NCI-H526 treated with DMSO at 0.1 percent for 48 hours (cell line): ENCODE data around the gene BORCS5.
"Not testable (repeated sequence)": the region's sequence is repeated elsewhere in the genome, so short reads cannot be mapped to it uniquely, and the experiment has no call there.

Experiments used
- DNase-seq: peaks from one replicate; lab custom pipeline; 2025; lab: John Stamatoyannopoulos, UW

Gene BORCS5

DNA sequence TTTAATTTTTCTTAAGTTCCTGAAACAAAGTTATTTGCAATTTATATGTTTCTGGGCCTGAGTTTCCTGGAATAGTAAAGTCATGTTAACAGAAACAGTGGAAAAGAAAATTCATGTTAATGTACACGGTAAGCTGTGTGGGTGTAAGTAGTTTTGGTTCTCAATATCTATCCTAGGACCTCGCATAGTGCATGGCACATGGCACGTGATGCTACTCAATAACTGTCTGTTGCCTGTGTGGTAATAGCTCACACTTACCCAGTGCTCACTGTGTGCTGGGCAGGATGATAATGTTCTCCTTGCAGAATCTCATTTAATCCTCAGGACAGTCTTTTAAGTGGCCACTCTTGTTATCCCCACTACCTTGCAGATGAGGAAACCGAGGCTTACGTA, 105.0 kb downstream of the BORCS5 start:
- DNase-seq = no peak

DNA sequence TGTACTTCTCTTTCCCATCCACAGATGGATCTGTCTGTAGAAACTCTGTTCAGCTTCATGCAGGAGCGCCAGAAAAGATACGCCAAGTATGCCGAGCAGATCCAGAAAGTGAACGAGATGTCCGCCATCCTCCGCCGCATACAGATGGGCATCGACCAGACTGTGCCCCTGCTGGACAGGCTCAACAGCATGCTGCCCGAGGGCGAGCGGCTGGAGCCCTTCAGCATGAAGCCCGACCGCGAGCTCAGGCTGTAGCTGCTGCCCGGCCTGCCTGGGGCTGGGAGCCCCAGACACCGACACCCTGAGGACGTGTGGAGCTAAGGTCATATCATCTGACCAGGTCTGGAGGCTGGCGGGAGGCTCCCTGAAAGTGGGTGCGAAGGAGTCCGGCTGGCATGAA, 108.6 kb downstream of the BORCS5 start:
- no peak for DNase-seq

DNA sequence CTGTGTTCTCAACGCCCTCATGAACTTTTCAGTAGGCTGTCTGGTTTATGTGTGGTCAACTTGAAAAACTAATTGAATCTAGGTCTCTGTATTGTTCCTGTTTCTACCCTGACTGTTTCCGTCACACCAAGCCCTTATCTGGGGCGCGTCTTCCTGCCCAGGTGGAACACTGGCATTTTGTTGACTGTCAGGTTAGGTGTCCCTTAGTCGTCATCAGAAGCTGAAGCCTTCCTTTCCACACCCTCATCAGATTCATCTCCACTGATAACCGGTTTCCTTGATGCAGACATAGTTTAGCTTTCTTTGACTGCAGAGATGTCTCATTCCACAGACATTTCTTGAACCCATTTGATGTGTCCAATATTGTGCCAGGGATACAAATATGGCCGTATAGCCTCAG, 109.3 kb downstream of the BORCS5 start:
- no peak for DNase-seq

DNA sequence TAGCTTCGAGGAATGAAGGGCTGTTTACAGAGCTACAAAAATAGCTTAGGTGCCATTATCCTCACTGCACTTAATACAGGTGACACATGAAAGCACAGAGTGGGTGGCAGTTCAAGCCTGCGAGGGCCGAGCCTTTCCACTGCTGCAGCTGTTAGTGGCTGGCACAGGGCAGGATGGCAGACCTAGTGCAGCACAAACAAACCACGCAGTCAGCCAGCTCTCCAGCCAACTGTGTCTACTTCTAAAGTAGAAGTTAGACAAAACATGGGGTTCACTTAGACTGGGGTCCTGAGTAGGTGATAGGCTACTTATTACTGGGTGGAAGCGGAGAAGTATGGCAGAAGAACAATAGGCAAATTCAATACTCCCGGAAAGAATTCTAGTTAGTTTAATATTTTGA, 110.4 kb downstream of the BORCS5 start:
- DNase-seq = no peak

DNA sequence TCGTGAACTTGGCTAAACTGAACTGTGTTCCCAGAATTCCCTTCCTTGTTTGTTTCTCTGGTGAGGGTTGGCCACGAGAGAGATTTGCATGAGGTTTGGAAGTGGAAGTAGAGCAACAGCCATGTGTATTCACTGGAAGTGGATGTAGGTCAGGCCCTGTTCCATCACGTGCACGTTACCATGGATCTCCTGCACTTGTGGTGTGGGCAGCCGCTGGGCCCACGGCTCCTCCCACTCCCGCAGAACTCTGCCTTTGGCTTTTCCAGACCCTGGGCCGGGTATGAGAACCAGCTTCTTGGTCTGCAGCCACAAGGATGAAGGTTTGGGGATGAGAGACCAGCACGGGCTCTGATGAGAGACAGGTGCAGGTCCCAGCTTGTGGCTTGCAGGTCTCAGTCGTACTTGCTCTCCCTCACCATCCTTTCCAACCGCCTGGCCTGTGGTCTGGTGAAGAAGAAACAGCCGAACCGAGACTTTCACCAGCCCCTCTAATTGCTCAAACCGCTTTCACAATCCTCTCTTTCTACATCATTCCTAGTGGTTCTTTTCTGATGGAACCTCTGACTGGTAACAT, 110.9 kb downstream of the BORCS5 start:
- DNase-seq = peak; percentile 89

DNA sequence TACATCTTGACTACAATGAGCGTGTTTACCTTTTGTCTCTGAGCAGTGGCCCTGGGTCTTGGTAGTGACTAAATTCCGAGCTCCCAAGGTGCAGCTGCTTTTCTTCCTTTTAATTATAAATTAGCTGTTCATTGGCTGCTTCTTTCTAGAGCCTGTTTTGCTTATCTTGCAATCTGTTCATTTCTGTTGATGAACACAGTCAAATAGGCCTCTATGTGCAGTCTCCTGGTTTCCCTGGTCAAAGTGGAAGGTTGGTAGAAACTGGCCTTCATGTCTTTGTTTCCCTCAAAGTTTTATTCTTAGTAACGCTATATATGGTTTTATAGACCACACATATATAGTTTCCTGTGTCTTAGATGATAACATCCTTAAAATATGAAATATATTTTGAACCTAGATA, 111.7 kb downstream of the BORCS5 start:
- peak; percentile 36 for DNase-seq

DNA sequence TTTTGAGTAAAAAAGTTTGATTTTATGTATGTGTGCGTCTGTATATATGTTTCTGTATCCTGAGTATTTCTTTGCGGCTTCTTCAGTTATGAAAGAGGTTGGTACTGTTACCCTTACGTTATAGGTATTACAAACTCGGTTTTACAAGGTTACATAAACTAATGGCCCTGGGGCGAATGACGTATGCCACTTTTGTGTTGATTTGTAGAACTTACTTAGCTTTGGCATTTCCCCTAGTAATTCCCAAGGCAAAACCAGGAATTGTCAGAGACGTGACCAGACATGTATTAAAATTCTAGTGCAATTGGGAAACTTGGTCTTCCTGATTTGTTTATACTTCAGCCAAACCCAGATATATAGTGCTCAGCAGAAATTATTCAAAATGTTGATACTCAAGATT, 112.5 kb downstream of the BORCS5 start:
- no peak for DNase-seq

DNA sequence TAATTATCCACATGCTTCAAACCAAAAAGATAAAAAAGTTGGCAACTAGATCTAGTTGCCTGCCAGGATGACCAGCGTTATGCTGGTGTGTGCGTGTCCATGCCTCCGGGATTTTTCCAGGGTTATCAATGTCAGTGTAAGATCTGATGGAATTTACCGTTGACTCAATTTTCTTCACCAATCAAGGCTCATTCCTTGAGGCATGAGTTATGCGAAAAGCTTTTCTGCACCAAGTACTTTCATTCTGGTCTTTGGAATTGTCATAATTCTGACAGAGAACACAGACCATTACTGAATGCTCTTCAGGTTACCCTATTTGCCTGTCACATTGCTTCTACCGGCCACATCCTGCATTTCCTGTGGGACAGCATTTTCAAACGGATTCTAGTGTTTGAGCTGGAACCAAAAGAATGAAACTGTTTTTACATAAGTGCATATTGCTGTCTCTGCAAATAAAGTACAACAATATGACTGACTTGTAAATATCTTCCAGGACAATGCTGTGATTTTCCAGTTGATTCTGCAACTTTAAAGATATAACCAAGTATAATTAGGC, 114.0 kb downstream of the BORCS5 start:
- no peak for DNase-seq

DNA sequence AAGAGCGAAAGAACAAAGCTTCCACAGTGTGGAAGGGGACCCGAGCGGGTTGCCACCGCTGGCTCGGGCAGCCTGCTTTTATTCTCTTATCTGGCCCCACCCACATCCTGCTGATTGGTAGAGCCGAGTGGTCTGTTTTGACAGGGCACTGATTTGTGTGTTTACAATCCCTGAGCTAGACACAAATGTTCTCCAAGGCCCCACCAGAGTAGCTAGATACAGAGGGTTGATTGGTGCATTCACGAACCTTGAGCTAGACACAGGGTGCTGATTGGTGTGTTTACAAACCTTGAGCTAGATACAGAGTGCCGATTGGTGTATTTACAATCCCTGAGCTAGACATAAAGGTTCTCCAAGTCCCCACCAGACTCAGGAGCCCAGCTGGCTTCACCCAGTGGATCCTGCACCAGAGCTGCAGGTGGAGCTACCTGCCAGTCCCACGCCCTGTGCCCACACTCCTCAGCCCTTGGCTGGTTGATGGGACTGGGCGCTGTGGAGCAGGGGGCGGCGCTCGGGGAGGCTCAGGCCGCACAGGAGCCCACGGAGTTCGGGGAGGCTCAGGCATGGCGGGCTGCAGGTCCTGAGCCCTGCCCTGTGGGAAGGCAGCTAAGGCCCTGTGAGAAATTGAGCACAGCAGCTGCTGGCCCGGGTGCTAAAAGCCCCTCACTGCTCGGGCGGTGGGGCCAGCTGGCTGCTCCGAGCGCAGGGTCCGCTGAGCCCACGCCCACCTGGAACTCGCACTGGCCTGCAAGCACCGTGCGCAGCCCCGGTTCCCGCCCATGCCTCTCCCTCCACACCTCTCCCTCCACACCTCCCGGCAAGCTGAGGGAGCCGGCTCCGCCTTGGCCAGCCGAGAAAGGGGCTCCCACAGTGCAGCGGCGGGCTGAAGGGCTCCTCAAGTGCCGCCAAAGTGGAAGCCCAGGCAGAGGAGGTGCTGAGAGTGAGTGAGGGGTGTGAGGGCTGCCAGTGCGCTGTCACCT, 115.4 kb downstream of the BORCS5 start:
- DNase-seq = not testable (repeated sequence)

DNA sequence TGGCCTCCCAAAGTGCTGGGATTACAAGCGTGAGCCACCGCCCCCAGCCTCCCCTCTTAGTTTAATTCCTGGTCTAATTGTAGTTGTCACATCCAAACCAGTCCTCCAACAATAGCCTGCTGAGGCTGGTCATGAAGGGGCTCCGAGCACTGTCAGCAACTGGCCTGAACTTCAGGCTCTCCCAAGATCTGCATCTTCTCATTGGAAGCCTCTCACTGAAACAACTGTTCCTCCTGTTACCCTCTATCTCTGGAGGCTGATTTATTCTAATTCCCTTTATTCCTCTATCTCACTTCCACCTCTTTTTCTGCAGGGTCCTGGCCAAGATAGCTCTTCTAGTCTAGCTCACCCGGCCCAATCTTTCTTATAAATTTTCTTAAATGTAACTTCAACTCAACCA, 116.3 kb downstream of the BORCS5 start:
- no peak for DNase-seq

DNA sequence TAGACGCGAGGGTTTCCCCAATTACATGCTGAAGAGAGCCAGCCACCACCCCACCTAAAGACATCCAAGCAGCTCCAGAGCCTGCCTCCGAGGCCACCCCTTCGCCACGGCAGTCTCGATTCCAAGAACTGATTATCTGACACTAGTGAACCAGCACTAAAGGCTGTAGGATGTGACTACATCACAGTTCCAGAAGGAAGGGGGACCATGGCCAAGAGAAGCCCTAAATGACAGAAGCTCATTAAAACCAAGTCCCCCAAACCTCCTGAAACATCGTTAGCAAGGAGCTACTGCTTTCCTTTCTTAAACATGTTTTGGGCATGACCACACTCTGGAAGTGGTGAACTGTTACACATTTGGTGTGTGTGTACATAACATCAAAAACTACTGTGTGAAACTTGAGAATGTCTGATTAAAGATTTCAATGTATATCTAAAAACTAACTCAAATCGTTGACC, 117.6 kb downstream of the BORCS5 start:
- DNase-seq = no peak

DNA sequence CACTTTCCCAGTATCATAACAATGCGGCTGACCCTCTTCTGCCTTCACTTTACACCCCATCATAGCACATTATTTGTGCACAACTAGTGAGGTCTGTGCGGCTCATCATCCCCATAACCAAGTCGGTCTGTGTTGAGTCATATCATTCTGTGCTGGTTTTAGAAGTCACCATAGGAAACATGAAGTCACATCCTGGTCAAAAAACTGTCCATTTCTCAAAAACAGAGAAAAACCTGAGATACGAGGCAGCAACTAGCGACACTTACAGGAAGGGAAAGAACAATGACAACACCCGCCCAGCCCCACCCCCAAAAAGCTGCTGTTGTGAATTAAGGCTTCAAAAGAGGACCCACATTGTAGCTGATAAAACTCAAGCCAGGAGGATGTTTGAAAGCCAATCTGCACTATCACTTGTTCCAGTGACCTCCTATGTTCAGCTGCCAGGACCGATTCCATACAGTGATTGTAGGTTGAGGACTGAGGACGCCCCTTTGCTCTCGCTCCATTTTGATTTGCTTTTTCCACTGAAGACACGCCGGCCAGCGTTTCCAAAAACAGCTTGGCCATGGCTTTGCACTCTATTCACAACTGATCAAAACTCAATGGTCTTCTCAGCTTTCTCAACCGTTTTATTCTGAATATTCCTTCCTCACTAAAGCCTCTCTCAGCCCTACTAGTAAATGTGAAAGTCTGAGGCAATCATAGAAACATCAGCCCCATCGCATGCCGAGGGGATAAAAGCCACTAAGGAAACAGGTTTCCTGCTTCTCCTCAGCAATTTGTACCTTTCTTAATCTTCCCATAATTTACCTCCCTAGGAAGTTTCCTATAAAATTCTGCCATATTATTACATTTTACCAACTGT, 118.3 kb downstream of the BORCS5 start:
- DNase-seq = no peak

DNA sequence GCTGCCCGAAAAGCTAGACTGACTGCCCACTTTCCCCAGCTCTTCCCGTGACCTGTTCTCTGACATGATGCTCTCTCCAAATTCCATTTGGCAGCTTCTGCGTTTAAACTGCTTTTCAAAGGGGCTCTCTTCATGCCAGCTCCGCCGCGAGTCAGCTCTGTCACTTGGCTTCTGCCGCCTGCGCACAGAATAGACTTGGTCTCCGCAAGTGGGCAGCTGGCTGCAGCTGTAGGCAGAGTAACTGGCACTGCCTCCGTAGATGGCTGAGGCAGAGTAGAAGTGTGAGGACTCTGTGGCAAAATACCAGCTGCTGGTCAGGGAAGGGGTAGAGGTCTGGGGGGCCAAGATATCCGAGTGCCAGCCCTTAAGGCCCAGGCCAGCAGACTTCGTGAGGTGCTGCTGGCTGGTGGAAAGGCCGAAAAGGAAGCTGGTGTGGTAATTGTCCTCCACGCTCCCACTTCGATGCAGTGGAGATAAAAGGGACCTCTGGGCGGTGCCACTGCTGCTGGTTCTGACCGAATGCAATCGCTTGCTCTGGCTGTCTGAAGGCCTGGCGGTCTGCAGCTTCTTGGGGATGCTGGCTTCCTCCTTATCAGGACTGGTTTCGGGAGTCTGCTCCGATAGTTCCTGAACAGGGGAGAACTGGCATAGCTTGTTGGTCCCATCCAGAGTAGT, 120.1 kb downstream of the BORCS5 start:
- no peak for DNase-seq

DNA sequence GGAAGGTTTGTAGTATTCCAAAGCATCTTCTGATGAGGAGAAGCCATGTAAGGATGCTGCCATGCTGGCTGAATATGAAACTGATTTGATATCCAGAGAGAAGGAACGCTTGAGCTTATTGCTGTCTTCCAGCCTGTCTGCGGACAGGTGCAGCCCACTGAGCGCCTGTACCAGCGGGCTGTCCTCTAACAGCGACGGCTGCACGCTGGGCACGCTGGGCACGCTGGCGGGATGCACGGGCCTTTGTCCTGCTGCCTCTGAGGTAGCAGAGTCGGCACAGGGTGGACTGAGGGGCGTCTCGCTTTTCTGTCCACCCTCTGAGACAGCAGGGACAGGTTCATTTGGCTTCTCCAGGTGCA, 120.6 kb downstream of the BORCS5 start:
- DNase-seq = no peak

DNA sequence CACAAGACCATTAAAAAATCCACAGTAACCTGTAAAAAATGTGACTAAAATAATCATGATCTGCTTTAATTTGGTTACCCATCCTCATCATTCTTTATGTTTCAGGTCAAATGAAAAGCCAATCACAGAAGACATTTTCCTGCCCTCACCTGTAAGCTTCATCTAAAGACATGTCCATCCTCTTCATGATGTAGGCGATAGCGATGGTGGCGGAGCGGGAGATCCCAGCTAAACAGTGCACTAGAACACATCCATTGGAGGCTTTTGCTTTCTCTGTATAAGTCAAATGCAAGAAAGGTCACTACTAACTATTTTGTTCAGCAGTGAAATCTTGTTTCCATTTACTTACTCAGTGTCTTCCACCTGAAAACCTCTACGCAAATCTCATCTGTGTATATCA, 123.2 kb downstream of the BORCS5 start:
- no peak for DNase-seq

DNA sequence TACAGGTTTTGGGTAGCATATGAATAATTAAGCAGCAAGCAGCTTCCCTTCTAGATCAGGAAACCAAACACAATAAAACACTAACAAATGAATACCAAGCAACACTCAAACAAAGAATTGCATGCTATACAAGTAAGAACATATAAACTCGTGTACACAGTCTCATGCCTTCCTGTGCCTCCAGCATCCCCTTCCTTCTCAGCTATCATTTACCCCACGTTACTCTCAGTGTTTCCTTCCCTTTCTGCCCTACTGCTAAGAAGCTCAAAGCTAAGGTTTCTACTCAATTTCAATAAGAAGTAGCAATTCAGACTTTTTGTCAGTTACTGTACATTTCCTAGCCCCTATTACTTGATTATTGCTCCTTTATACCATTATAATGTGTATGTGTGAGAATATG, 124.8 kb downstream of the BORCS5 start:
- DNase-seq = no peak

DNA sequence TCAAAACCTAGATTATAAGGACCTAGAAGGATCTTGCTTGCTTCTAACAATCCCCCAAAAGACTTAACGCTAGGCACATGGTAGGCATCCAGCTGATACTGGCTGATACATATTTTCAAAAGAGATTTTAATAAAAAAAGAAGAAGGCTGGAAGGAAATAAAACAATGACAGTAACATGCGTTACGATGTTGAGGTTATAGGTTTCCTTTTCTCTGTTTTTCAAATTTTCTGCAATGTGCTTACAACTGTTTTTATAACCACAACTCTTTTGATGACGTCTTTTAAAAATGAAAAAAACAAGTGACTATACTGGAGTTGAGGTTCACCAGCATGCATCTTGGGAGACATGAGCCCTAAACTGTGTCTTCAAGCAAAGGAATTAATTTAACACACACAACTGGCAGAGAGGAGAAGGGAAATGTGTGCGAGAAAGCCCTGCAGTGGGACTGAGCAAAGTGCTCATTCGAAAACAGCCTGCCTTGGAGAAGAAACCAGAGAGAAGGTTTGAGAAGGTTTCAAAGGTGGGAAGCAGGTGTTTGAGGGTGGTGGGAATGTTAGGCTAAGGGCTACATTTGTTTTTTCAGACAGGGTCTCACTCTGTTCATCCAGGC, 125.4 kb downstream of the BORCS5 start:
- DNase-seq = no peak

DNA sequence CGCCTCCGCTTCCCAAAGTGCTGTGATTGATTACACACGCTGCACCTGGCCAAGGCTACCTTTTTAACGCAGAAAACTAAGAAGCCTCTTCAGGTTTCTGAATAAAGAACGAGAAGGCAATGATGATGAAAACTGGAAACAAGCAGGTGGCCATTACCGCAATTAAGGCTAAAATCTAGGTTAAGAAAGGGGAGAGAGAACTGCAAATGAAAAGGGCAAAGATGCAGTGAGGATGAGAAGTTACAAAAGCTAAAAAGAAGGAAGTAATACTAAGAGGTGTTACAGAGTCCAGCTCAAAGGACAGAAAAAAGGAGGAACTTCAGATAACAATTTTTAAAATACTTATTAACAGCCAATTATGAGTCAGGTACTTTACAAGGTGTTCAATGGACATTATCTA, 126.1 kb downstream of the BORCS5 start:
- no peak for DNase-seq

DNA sequence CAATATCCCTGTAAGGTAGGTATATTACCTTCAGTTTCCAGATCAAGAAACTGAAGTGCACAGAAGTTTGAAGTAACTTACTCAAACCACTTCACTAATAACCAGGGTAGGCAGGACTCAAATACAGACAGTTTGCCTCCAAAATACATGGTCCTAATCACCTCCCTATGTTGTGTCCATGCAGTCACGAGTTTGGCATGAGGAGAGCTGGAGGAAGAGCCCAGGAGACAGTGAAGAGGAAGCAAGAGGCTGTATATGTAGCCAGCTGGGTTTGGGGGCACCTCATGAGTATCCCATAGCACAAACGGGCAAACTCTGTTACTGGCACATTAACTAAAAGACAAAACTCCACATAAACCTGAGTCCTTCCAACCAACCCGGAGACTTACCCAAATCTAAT, 126.6 kb downstream of the BORCS5 start:
- no peak for DNase-seq

DNA sequence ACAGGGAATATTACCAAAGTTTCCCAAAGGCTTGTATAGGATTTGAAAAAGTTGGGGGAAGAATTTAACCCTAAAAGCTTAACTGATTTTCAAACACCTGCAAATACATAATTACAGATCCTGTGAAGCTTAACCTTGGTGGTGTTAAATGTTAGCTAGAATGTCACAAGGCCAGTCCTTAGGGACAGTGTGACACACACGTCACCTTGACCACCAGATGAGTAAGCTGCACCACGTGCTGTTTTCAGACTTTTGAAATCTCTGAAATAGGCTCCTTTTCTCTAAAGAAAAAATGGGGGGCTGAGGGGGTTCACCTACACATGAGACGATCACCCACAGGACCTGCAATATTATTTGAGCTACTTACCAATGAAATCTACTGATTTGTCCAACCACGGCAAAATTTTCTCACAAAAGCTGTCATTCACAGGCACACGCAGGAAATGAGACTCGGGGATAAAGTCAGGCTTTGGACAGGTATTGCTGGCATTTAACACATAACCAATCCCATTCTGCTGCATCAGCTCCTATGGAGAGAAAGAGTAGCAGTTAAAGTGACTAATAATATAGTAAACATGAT, 129.9 kb downstream of the BORCS5 start:
- no peak for DNase-seq

DNA sequence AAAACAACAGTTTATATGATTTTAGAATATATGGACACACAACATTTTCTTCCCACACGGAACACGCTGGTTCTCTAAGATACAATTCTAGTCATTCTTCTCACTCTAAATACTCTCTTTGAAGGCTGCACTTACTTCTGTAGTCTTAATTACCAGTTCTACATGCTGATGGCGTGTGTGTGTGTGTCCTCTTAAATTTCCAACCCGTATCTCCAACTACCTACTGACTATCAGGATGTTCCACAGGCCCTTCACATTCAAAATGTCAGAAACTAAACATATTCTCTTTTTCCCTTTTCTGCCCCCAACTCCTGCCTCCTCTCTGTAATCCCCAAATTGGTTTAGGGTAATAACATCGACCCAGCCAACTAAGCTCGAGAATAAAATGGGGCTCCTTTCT, 130.6 kb downstream of the BORCS5 start:
- DNase-seq = no peak
